VCaP (cell line): ENCODE data around the gene GLDC.

Experiments
- H3K27ac ChIP-seq: fragments of 450-650 bp; 2 replicates; pipeline ENCODE4 v1.5.1; 2017
- TF ChIP-seq, protein P1 (sequence below): fragments of 450-650 bp; conservative IDR thresholded peaks from 2 replicates; pipeline ENCODE4 v1.5.1; 2017; ENCODE audit warnings: mild to moderate bottlenecking, moderate library complexity

The GLDC gene

DNA sequence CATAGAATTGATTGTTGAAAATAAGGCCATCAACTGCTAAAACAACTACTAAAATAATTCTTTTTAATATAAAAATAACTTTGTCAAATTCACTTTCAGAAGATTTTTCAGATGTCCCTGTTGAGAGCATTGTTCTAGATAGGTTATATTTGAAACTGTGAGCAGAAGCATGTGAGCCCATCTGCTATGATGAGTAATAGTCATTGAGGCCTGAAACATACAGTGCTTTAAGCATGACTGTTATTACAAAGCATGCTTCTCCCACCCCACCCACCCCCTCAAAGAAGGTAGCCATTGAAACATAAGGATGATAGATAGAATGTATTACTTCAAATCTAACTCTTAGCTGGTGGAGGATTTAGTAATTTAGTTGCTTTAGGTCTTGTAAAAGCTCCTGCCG, 146.5 kb downstream of the GLDC start:
- TF ChIP-seq, protein P1, sequence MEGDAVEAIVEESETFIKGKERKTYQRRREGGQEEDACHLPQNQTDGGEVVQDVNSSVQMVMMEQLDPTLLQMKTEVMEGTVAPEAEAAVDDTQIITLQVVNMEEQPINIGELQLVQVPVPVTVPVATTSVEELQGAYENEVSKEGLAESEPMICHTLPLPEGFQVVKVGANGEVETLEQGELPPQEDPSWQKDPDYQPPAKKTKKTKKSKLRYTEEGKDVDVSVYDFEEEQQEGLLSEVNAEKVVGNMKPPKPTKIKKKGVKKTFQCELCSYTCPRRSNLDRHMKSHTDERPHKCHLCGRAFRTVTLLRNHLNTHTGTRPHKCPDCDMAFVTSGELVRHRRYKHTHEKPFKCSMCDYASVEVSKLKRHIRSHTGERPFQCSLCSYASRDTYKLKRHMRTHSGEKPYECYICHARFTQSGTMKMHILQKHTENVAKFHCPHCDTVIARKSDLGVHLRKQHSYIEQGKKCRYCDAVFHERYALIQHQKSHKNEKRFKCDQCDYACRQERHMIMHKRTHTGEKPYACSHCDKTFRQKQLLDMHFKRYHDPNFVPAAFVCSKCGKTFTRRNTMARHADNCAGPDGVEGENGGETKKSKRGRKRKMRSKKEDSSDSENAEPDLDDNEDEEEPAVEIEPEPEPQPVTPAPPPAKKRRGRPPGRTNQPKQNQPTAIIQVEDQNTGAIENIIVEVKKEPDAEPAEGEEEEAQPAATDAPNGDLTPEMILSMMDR = no peak
- no peak overlapping the region for H3K27ac ChIP-seq

DNA sequence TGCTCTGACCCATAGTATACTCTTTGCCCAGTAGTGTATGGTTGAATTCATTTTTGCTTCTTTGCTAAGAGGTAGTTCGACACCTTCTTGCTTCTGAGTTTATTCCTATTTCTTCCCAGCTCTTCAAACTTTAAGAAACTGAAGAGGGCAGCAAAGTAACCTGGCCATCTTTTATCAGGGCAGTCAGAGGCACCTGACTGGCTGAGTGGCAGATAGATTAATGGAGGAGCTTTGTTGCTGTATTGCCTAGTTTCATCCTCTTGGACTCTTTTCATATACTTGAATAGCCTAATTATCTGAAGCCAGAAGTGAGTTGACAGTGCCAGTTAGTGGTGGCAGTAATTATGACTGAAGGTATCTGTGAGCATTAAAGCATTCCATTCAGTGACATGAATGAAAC, 150.1 kb downstream of the GLDC start:
- TF ChIP-seq, protein P1 = peak; percentile 47
- H3K27ac ChIP-seq = no peak overlapping the region

DNA sequence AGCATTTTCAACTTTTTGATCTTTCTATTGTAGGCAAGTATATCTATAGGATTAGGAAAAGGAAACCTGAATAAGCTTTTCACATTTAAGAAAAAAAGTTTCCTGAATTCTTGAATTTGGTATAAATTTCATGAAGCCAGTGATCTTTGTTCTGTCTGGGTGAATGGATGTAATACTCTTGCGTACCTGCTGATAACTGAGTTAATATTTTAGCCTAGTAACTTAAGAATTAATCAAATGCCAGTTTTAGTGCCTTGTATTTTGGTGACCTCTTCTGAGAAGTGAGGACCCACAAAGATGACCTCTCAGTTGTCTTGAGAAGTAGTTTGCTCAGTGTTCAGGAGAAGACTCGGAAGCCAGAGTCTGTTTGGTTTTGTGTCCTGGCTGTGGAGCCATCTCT, 154.7 kb downstream of the GLDC start:
- TF ChIP-seq, protein P1 = no peak
- H3K27ac ChIP-seq = no peak overlapping the region

DNA sequence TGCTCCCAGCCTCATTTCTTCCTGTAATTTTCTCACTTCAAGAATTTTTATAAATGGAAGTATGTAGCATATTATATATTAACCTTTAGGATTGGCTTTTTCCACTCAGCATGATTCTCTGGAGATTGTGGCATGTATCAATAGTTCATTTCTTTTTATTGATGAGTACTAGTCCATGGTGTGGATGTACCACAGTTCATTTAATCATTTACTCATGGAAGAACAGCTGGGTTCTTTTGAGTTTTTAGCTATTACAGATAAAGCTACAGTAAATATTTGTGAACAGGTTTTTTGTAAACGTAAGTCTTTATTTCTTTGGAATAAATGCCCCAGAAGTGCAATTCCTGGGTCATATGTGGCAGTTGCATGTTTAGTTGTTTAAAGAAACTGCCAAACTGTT, 156.4 kb downstream of the GLDC start:
- no peak overlapping the region for H3K27ac ChIP-seq
- TF ChIP-seq, protein P1 = no peak

DNA sequence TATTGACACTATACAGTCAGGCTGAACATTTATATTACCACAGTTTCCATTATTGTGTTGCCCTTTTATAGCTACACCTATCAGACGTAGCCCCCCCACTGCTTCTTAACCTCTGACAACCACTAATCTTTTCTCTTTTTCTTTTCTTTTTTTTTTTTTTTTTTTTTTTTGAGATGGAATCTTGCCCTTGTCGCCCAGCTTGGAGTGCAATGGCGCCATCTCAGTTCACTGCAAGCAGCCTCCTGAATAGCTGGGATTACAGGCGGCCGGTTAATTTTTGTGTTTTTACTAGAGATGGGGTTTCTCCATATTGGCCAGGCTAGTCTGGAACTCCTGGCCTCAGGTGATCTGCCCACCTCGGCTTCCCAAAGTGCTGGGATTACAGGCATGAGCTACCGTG, 157.1 kb downstream of the GLDC start:
- no peak overlapping the region for H3K27ac ChIP-seq
- TF ChIP-seq, protein P1 = no peak

DNA sequence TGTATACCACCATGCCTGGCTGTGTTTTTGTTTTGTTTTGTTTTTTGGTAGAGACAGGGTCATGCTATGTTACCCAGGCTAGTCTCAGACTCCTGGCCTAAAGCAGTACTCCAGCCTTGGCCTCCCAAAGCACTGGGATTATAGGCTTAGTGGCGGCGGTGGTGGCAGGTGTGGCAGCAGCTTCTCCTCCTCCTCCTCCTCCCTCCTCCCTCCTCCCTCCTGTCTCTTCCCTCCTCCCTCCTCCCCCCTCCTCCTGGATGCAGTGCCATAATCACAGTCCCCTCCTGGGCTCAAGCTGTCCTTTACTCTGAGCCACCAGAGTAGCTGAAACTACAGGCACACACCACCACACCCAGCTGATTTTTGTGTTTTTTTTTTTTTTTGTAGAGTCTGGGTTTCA, 161.3 kb downstream of the GLDC start:
- H3K27ac ChIP-seq = no peak overlapping the region
- TF ChIP-seq, protein P1 = no peak
